22Rv1 (cell line): ENCODE data around the gene RGS7.

Experiments
- ZFX ChIP-seq: fragments of 450-650 bp; IDR thresholded peaks from 2 replicates; pipeline ENCODE4 v1.6.1; 2017; ENCODE audit warnings: antibody characterized with exemption, borderline replicate concordance
- TF ChIP-seq, protein P1 (sequence below): fragments of 450-650 bp; IDR thresholded peaks from 2 replicates; pipeline ENCODE4 v1.5.1; 2017; ENCODE audit warnings: mild to moderate bottlenecking

DNA sequence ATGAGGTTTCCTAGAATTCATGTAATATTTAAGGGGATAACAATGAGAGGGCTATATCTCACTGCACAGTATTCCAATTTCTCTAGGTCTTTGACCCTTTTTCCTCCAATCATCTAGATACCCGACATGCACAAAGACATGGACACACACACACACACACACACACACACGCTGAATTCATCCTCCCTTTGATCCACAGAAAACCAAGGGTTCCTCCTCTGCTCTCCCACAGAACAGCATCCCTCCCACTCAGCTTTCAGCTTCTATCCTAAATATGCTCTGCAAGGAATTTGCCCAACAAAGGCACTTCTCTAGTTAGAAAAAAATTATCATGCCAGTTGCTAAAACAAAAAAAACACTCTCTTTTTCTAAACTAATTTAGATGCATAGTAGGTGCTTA lies 231.7 kb downstream of the RGS7 start:
- TF ChIP-seq, protein P1, sequence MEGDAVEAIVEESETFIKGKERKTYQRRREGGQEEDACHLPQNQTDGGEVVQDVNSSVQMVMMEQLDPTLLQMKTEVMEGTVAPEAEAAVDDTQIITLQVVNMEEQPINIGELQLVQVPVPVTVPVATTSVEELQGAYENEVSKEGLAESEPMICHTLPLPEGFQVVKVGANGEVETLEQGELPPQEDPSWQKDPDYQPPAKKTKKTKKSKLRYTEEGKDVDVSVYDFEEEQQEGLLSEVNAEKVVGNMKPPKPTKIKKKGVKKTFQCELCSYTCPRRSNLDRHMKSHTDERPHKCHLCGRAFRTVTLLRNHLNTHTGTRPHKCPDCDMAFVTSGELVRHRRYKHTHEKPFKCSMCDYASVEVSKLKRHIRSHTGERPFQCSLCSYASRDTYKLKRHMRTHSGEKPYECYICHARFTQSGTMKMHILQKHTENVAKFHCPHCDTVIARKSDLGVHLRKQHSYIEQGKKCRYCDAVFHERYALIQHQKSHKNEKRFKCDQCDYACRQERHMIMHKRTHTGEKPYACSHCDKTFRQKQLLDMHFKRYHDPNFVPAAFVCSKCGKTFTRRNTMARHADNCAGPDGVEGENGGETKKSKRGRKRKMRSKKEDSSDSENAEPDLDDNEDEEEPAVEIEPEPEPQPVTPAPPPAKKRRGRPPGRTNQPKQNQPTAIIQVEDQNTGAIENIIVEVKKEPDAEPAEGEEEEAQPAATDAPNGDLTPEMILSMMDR, result no peak
- TF ChIP-seq ZFX, result no peak
